Small intestine (tissue), 7 donors: ENCODE data around the gene F11R. TPM values are rescaled to one million over a fixed set of nuclear protein-coding genes. Genes with fewer than 3 reads are reported as not detected.

ENCODE experiments used
- DNase-seq, 2 donors: peaks; one replicate each; pipeline versions ENCODE4 v3.0.0 to v3.0.0-alpha.2; 2013
- FAIRE-seq: peaks from 2 replicates; lab custom pipeline; 2012; peaks lifted over from hg19 to GRCh38; lab: Jason Lieb, UNC
- H3K27ac ChIP-seq, 3 donors: one replicate each; pipeline ENCODE4 v1.5.1; 2013; ENCODE audit warnings: low read length in 2 of 3, mild to moderate bottlenecking in 2 of 3, control low read depth in 1 of 3, inconsistent platforms in 1 of 3, low read depth in 1 of 3, moderate library complexity in 1 of 3
- H3K27me3 ChIP-seq, 3 donors: one replicate each; pipeline ENCODE4 v1.6.1; 2013; ENCODE audit warnings: low read length in 3 of 3, inconsistent platforms in 1 of 3; ENCODE audit not compliant: control insufficient read depth in 3 of 3, insufficient read depth in 3 of 3
- H3K36me3 ChIP-seq, 3 donors: one replicate each; pipeline ENCODE4 v1.6.1; 2013; ENCODE audit warnings: low read length in 3 of 3, inconsistent platforms in 1 of 3, low read depth in 1 of 3, mild to moderate bottlenecking in 1 of 3, moderate library complexity in 1 of 3; ENCODE audit not compliant: control insufficient read depth in 3 of 3, insufficient read depth in 2 of 3
- H3K4me1 ChIP-seq, 3 donors: one replicate each; pipeline ENCODE4 v1.6.1; 2013; ENCODE audit warnings: low read length in 2 of 3, inconsistent platforms in 1 of 3, low read depth in 1 of 3, mild to moderate bottlenecking in 1 of 3, moderate library complexity in 1 of 3; ENCODE audit not compliant: control insufficient read depth in 3 of 3, insufficient read depth in 2 of 3
- H3K4me3 ChIP-seq, 3 donors: one replicate each; pipeline ENCODE4 v1.5.1; 2013; ENCODE audit warnings: low read length in 3 of 3, control low read depth in 1 of 3, inconsistent platforms in 1 of 3, low read depth in 1 of 3, mild to moderate bottlenecking in 1 of 3, moderate library complexity in 1 of 3
- H3K9me3 ChIP-seq, 2 donors: one replicate each; pipeline ENCODE4 v1.6.1; 2013; ENCODE audit warnings: low read depth in 1 of 2, low read length in 1 of 2; ENCODE audit not compliant: control insufficient read depth in 2 of 2, insufficient read depth in 1 of 2
- WGBS, 3 donors: extraction: QIAGEN DNeasy Blood & Tissue Kit; methylation state at CpG; one replicate each; pipeline ENCODE4 v1.1.7; 2013; 5-methylcytosine and 5-hydroxymethylcytosine counted together
- polyA plus RNA-seq, 4 donors: library from polyadenylated mRNA; stranded (reverse) in 3 of 4; unstranded in 1 of 4; fragments of 200-250 nt in 3 of 4; fragments of 120-200 nt in 1 of 4; gene quantifications; one replicate each; pipeline versions ENCODE4 v1.2.1 to v1.2.3, GENCODE V29; 2013
- donor health status: healthy with polysubstance abuse.
- donor health status: control.
- donor health status: control.
- donor health status: Bipolar disorder and iron deficiency.
- donor health status: healthy.

Gene F11R
- polyA plus RNA-seq, 4 donors, result 30.2 to 188 (median 55.7) TPM

DNA sequence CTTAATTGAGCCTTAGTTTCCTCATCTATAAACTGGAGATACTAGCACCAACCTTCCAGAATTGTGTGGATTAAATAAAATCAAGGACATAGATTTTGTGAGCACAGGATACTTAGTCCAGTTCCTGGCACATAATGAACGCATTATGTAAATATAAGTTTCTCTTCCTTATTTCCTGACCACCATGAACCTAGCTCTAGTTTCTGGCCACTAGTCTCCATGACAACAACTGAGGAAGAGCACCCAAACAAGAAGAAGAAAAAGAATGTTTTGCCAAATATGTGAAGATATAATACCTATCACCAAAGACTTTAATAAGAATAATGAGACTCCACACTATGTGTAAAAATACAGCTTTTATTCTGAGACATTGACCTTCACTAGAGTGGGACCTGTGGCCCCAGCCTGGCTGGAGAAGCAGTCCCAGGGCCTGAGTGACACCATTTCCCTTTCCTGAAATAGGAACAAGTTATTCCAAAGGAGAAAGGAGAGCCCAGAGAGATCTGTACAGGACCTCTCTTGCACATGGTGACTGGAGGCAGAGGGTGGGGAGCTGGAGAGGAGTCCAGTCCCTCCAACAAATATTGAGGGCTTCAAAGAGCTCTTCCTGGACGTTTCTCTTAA is 25.8 kb upstream of the F11R start:
- Histone ChIP-seq H3K36me3 (peaks cover 0 to 15% (median 6%) of the 10 kb centered on the region in 3 donors), H3K9me3 (peaks cover 0 to 29% of the 10 kb centered on the region in 2 donors), H3K4me1 (peaks cover 0 to 8% (median 8%) of the 10 kb centered on the region in 3 donors), H3K27me3 (peaks cover 0 to 2% (median 0%) of the 10 kb centered on the region in 3 donors), H3K4me3 (peak overlapping the region in 2 of 3 donors; percentile 70 to 97), H3K27ac (peak overlapping the region in 2 of 3 donors; percentile 91 to 96)
- WGBS, 3 donors, result 43 to 71% (median 51%) methylated on average over 2 of the region's 2 CpGs
- no peak for DNase-seq
- FAIRE-seq, result no peak

DNA sequence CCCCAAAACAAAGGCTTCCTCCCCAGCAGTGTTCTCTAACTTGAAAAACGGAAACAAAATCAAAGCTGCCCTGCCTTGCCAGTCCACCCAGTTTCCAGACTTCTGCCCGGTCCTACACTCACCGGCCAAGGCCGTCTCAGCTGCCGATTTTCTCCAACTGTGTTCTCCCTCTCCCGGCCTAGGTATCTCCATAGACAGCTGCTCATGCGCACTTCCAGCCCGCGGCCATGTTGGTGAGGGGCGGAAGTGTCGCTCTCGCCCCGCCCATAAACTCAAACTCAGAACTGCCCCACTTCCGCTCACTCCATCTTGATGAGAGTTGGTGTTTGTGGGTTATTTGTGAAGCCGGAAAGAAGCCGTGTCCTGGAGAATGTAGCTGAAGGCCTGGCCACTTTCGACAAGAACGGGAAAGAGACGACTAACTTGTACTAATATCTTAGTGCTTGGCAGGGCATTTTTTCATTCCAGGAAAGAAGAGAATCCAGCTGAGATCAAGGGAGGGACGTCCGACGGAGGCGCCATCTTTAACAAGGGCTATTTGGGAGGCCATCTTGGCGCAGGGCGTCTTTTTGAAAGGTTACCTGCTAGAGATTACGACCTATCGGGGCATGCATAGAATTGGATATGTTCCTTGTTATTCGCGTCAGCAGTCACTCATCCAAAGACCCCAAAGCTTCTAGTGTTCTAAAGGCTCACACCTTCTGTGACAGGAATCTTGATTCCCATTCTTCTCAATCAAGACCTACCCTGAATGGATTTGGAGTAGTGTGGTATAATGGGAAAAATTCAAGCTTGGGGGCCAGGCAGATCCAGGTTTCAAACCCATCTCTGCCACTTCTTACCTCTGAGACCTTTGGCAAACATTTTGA is 25.0 kb upstream of the F11R start, which contains the start of gene USF1:
Gene USF1, minus strand, starts transcription at position 242 of the 869 bp plus-strand sequence. CDS start 2,702 bp downstream, outside the sequence.
- peaks cover 0 to 2% (median 0%) of the 10 kb centered on the region in 3 donors for H3K27me3 ChIP-seq
- FAIRE-seq (no peak), DNase-seq (peak; percentile 97 to 99)
- peaks cover 0 to 20% (median 8%) of the 10 kb centered on the region in 3 donors for H3K36me3 ChIP-seq
- H3K9me3 ChIP-seq, result peaks cover 0 to 29% of the 10 kb centered on the region in 2 donors
- H3K27ac ChIP-seq, result peak within 1 kb of the TSS; percentile 91 to 96 (median 91)
- 0 to 1% (median 1%) methylated on average over 29 of the region's 29 CpGs for WGBS, 3 donors
- peaks cover 0 to 8% (median 5%) of the 10 kb centered on the region in 3 donors for H3K4me1 ChIP-seq
- H3K4me3 ChIP-seq, result peak within 1 kb of the TSS; percentile 70 to 97 (median 96)

DNA sequence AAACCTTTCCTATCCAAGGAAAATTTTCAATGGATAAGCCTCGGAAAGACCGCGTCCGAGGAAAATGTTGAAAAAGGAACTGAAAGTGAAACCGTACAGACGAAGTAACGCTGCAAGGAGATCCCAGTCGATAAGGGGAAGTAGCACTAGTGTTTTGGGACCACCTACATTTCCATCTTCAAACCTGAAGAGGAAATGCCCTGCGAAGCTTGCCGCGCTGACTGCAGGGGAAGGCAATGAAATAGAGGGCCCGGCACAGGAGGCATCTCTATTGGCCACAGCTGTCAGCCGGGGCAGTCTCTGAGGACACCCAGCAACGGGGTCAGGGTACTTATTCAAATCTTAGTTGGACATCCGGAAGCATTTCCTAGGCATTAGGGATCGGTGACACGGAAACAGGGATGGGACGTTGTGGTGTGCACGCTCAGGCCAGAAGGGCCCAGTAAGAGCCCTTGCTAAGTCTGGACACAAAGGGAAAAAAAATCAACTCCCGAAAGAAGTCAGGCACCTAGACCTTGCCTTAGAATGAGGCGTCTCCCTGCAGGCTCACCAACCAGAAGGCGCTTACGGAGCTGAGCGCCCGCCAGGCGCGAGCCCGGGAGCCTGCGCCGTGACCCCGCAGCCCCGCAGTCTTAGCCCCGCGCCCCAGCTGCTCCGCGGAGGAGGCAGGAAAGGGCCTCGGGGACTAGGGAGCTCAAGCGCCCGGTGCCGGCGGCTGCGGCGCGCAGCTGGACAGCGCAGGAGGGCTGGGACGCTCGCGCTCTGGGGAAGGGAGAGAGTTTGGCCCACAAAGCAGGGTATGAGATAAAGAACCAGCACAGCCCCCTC is 24.2 kb upstream of the F11R start:
- peaks cover 0 to 8% (median 5%) of the 10 kb centered on the region in 3 donors for H3K4me1 ChIP-seq
- H3K9me3 ChIP-seq, result peaks cover 0 to 29% of the 10 kb centered on the region in 2 donors
- peak overlapping the region; percentile 91 to 96 (median 91) for H3K27ac ChIP-seq
- 0 to 1% (median 1%) methylated on average over 37 to 48 of the region's 48 CpGs for WGBS, 3 donors
- FAIRE-seq (no peak), DNase-seq (peak; percentile 84 to 87)
- H3K36me3 ChIP-seq, result peaks cover 0 to 28% (median 14%) of the 10 kb centered on the region in 3 donors
- H3K4me3 ChIP-seq, result peak overlapping the region; percentile 70 to 97 (median 96)
- H3K27me3 ChIP-seq, result peaks cover 0 to 2% (median 0%) of the 10 kb centered on the region in 3 donors

DNA sequence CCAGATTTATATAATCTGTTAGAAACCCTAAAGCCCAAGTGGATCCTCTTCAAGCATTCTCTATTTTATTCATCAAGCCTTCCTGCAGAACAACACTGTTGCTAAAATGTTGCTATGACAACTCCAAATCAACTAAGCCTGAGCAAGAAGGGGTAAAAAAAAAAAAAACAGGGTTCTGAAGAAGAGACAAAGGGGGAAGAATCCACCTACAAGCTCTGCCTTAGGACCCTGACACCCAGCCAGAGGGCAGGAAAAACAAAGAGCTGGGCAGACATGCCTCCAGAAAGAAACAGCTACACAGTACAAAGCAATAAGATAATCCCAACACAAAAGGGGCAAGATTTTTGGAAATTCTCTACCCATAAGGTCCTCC is 23.6 kb upstream of the F11R start:
- peaks cover 3 to 34% (median 20%) of the 10 kb centered on the region in 3 donors for H3K36me3 ChIP-seq
- peaks cover 0 to 2% (median 0%) of the 10 kb centered on the region in 3 donors for H3K27me3 ChIP-seq
- FAIRE-seq (no peak), DNase-seq (no peak)
- H3K27ac ChIP-seq, result peak overlapping the region; percentile 30 to 96 (median 91)
- H3K4me1 ChIP-seq, result peaks cover 0 to 8% (median 5%) of the 10 kb centered on the region in 3 donors
- peak overlapping the region; percentile 70 to 97 (median 96) for H3K4me3 ChIP-seq
- peaks cover 0 to 27% of the 10 kb centered on the region in 2 donors for H3K9me3 ChIP-seq

DNA sequence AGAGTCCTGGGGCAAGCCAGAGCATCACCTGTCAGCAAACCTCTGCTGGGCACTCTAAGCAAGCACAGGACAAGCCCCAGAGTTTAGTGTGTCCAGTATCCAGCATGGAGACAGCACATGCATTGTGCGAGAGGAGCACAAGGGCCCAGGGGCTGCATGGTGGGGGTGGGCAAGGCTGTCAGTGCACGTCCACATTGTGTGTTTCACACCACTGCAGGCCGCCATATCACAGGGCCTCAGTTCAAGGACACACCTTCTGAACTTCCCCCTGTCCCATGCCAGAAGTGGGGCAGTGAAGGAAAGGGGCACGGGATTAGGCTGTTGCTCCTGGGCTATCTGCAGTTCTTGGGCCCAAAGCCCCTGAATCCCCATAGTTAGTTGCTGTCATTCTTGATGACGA is 18.6 kb upstream of the F11R start:
- H3K4me3 ChIP-seq, result peak overlapping the region in 1 of 3 donors; percentile 69
- FAIRE-seq (no peak), DNase-seq (no peak)
- H3K27ac ChIP-seq, result peak overlapping the region; percentile 22 to 85 (median 55)
- H3K4me1 ChIP-seq, result peaks cover 2 to 23% (median 3%) of the 10 kb centered on the region in 3 donors
- 57 to 72% (median 70%) methylated on average over 5 of the region's 5 CpGs for WGBS, 3 donors
- H3K36me3 ChIP-seq, result peaks cover 3 to 41% (median 21%) of the 10 kb centered on the region in 3 donors
- H3K9me3 ChIP-seq, result no peaks in the 10 kb centered on the region
- no peaks in the 10 kb centered on the region for H3K27me3 ChIP-seq

DNA sequence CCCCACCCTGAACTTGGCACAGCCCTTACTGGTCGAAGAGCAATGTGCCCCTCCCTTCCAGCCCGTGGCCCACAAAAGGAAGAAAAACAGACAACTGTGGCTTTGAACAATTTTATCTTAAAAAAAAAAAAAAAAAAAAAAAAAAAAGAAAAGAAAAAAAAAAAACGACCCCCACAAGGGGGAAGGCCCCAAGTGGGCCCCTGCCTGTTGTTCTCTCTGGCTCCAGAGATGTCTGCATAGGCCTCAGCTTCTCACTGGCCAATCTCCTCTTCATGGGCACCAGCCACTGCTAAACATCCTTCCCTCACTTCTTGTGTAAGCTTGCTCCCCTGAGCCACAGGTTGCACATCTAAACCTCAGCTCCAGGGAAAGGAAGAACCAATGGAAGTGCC is 18.2 kb upstream of the F11R start:
- H3K4me3 ChIP-seq, result peak overlapping the region in 2 of 3 donors; percentile 69 to 81
- H3K9me3 ChIP-seq, result no peaks in the 10 kb centered on the region
- H3K27ac ChIP-seq, result peak overlapping the region; percentile 85 to 92 (median 89)
- H3K27me3 ChIP-seq, result no peaks in the 10 kb centered on the region
- no peak for DNase-seq
- H3K36me3 ChIP-seq, result peaks cover 3 to 41% (median 21%) of the 10 kb centered on the region in 3 donors
- H3K4me1 ChIP-seq, result peaks cover 1 to 19% (median 2%) of the 10 kb centered on the region in 3 donors
- WGBS, 3 donors, result 0 to 10% (median 9%) methylated on average over 3 of the region's 3 CpGs
- no peak for FAIRE-seq

DNA sequence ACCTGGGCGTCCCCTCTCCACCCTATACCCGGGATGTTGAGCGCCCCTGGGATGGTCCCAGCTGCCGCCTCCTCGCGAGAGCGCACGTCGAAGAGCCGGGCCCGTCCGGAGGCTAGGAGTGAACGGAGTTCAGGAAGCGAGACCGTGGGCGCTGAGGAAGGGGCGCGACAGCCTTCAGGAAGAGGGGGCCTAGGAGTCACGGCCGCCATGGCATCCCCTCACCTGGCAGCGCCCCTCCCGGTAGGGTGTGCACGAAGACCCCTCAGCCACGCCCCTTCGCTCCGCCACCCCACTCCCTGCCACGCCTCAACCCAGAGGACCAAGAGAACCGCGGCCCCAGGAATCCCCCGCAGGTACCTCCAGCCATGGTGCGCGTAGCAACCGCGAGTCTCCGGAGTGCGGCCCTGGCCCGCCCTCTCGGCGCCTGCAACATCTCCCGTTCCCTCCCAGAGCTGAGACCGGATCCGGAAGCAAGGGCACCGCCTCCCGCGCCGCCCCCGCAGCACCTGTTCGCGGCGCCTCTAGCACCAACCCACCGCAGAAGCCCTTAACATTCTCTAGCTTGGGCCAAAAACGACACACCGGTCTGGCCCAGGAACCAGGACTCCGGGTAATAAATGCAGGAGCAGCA is 17.7 kb upstream of the F11R start, which contains the start of gene TSTD1:
Gene TSTD1, minus strand, starts transcription at position 442 of the 631 bp plus-strand sequence. Its CDS starts 75 bp downstream, at position 367.
- Histone ChIP-seq H3K9me3 (no peaks in the 10 kb centered on the region), H3K27me3 (no peaks in the 10 kb centered on the region), H3K27ac (peak within 1 kb of the TSS; percentile 85 to 92 (median 89)), H3K36me3 (peaks cover 3 to 41% (median 21%) of the 10 kb centered on the region in 3 donors), H3K4me1 (peaks cover 0 to 18% (median 2%) of the 10 kb centered on the region in 3 donors), H3K4me3 (peak within 1 kb of the TSS; percentile 68 to 81 (median 69))
- WGBS, 3 donors, result 5 to 18% (median 5%) methylated on average over 41 to 54 of the region's 54 CpGs
- DNase-seq, result peak; percentile 89 to 91
- no peak for FAIRE-seq
